ENCODE measurements around the gene SLC38A2. TPM values are rescaled to one million over a fixed set of nuclear protein-coding genes. Genes with fewer than 3 reads are reported as not detected.
A peak's percentile ranks its signal among the peaks of the same experiment; 100 is the strongest.

The SLC38A2 gene
- total and polyA plus RNA-seq, 9 donors, result 124 to 390 (median 197) TPM

DNA sequence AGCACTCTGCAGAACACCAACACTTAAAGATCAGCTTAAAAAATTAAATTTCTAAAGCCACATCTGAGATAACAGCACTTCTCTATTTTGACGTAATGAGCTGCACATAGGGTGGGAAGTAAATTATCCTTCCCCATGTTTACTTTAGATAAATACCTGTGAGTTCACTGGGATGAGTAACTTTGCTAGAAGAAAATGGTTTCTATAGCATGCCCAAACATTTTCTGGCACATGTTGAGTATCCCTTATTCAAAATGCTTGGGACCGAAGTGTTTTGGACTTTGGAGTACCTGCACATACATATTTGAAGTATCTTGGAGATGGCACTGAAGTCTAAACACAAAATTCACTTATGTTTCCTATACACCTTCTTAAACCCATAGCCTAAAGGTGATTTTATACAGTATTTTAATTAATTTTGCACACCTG lies 6.6 kb downstream of the SLC38A2 start:
- peak overlapping the region; percentile 17 for H3K4me3 ChIP-seq
- no peak for DNase-seq
- H3K4me1 ChIP-seq (ENCODE audit: insufficient read depth), result peaks cover 11% of the 10 kb centered on the region
- peak overlapping the region in 1 of 2 donors; percentile 18 for H3K27ac ChIP-seq
- intact Hi-C loops (cut with DNase I), result loop anchor here in 1 of 4 donors (10.0 kb wide), 1 partner anchor 101 kb away; the partner anchor contains the start of gene SLC38A1
- 15 to 25% (median 18%) methylated on average over 2 of the region's 2 CpGs for WGBS, 3 donors
- peaks cover 2% of the 10 kb centered on the region for H3K36me3 ChIP-seq
- TF ChIP-seq POLR2A (IDR thresholded peaks at IDR 0.05), result no peak
- TF ChIP-seq, protein P1, sequence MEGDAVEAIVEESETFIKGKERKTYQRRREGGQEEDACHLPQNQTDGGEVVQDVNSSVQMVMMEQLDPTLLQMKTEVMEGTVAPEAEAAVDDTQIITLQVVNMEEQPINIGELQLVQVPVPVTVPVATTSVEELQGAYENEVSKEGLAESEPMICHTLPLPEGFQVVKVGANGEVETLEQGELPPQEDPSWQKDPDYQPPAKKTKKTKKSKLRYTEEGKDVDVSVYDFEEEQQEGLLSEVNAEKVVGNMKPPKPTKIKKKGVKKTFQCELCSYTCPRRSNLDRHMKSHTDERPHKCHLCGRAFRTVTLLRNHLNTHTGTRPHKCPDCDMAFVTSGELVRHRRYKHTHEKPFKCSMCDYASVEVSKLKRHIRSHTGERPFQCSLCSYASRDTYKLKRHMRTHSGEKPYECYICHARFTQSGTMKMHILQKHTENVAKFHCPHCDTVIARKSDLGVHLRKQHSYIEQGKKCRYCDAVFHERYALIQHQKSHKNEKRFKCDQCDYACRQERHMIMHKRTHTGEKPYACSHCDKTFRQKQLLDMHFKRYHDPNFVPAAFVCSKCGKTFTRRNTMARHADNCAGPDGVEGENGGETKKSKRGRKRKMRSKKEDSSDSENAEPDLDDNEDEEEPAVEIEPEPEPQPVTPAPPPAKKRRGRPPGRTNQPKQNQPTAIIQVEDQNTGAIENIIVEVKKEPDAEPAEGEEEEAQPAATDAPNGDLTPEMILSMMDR (IDR thresholded peaks at IDR 0.05), result no peak
- no peak for TF ChIP-seq EP300 (IDR thresholded peaks at IDR 0.05)
- no peaks in the 10 kb centered on the region for H3K27me3 ChIP-seq
- no peaks in the 10 kb centered on the region for H3K9me3 ChIP-seq

DNA sequence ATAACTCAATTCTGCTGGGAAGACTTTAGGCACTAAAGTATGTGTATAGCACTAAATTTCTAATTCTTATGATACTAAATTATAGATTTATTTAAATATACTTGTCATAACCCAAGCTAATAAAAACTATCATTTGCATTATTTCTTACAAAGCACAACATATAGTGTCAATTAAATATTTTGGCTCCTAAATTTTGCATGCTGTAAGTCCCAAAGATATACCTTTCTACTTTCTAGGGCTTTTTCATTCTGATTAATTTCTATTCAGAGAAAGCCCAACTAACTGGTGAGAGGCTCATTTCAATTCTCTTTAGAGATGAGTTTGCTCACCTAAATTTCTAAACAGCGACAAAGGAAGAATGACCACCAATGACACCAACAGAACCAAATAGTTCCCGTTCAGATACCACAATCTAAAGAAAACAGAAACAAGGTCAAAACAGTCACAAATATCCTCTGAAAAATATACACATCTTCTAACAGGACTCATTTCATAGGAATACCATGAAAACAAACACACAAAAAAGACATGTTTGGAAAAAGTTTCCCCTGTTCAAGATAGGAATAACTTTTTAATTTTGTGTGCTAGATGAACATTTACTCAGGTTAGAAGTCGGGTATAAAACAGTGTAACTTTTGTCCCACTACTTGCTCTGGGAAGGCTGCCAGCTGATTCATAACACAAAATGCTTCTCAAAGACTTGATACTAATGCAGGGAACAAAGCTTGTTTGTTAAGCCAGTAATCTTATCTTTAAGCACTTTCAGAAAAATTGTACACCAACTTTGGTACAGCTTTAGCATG lies 7.6 kb downstream of the SLC38A2 start:
- no peak for TF ChIP-seq EP300 (IDR thresholded peaks at IDR 0.05)
- peak overlapping the region; percentile 13 for H3K4me3 ChIP-seq
- WGBS, 3 donors, result 11 to 30% (median 15%) methylated on average over 3 of the region's 3 CpGs
- H3K27ac ChIP-seq, result peak overlapping the region in 1 of 2 donors; percentile 20
- H3K4me1 ChIP-seq (ENCODE audit: insufficient read depth), result peaks cover 11% of the 10 kb centered on the region
- intact Hi-C loops (cut with DNase I), result loop anchor here in 1 of 4 donors (10.0 kb wide), 1 partner anchor 100 kb away; the partner anchor contains the start of gene SLC38A1
- H3K36me3 ChIP-seq, result peaks cover 2% of the 10 kb centered on the region
- H3K27me3 ChIP-seq, result no peaks in the 10 kb centered on the region
- H3K9me3 ChIP-seq, result no peaks in the 10 kb centered on the region
- peak in 3 of 5 donors; percentile 67 to 75 (median 69) for DNase-seq

DNA sequence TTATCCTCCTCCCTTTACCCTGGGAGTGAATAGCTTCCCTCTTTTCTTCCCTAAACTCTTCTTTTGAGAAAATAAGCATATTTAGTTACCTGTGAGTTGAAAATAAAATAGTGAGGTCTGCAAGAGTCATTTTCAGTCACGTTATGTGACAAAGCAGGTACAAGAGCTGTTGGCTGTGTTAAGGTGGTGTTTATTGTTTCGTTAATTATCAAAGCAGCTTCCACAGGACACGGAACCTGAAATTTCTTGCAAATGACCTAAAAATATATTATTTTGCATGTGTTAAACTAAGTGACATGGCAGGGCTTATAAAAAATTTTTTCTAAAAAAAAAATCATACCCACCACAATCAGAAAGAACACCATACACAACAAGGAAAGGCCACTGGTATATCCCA lies 8.3 kb downstream of the SLC38A2 start:
- Histone ChIP-seq H3K27ac (no peak overlapping the region), H3K4me3 (no peak overlapping the region)
- TF ChIP-seq EP300 (IDR thresholded peaks at IDR 0.05) (no peak), POLR2A (IDR thresholded peaks at IDR 0.05) (no peak)
- TF ChIP-seq, protein P1 (IDR thresholded peaks at IDR 0.05), result no peak

DNA sequence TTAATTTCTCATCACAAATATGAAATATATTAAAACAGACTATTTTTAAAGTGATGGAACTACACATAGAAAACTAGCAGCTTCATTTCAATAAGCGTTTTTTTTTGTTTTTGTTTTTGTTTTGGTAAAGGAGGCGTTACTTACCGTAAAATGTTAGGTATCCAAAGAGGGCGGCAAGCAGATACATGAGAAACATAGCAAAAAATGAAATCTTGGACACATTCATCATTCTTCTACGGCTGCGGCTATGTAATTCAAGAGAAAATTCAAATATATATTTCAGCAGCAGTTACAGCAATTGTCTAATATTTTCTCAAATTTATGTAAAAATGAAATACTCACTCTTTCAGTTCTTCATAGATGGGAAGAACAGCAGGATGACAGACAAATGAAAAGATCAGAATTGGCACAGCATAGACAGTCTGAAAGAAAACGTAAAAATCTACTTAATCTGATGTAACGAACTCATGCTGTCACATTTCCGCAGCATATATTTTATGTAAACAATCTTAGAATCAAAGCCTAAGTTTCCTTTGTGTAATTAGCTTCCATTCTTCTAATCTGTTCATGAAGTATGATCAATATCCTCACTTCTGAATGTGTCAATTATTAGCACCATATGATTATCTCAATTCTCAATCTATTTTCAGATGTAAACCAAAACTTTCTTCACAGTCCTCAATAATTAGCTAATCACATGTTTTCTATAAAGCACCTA lies 8.8 kb downstream of the SLC38A2 start:
- Histone ChIP-seq H3K36me3 (peaks cover 2% of the 10 kb centered on the region), H3K27ac (no peak overlapping the region), H3K27me3 (no peaks in the 10 kb centered on the region), H3K4me3 (no peak overlapping the region), H3K4me1 (ENCODE audit: insufficient read depth) (peaks cover 9% of the 10 kb centered on the region), H3K9me3 (no peaks in the 10 kb centered on the region)
- 68 to 71% (median 69%) methylated on average over 9 of the region's 9 CpGs for WGBS, 3 donors
- no peak for DNase-seq
- TF ChIP-seq EP300 (IDR thresholded peaks at IDR 0.05) (no peak), POLR2A (IDR thresholded peaks at IDR 0.05) (no peak)
- TF ChIP-seq, protein P1 (IDR thresholded peaks at IDR 0.05), result no peak
- intact Hi-C loops (cut with DNase I), result loop anchor here in 1 of 4 donors (10.0 kb wide), 1 partner anchor 99 kb away; the partner anchor contains the start of gene SLC38A1

More for the DNA sequence above, 8.3 kb downstream of the SLC38A2 start:
- DNase-seq, result no peak
- intact Hi-C loops (cut with DNase I), result loop anchor here in 1 of 4 donors (10.0 kb wide), 1 partner anchor 99 kb away; the partner anchor contains the start of gene SLC38A1
- 68 to 80% (median 71%) methylated on average over 3 of the region's 3 CpGs for WGBS, 3 donors
- Histone ChIP-seq H3K36me3 (peaks cover 2% of the 10 kb centered on the region), H3K9me3 (no peaks in the 10 kb centered on the region), H3K4me1 (ENCODE audit: insufficient read depth) (peaks cover 9% of the 10 kb centered on the region), H3K27me3 (no peaks in the 10 kb centered on the region)
